AG04449 (cell line): ENCODE measurements around the gene LRRC46.

ENCODE experiments used
- CTCF ChIA-PET: fragments of 350-600 bp; formaldehyde crosslinking; extraction: SDS; loops from one replicate; lab custom pipeline; 2021; ENCODE audit warnings: antibody characterized with exemption; lab: Yijun Ruan, JAX
- POLR2A ChIA-PET: fragments of 400-600, 350-600 bp; formaldehyde crosslinking; extraction: SDS; loops from one replicate; lab custom pipeline; 2020; ENCODE audit warnings: antibody characterized with exemption, inconsistent platforms; lab: Yijun Ruan, JAX
- DNase-seq: peaks from one replicate; pipeline ENCODE4 v3.0.0-alpha.2; 2010; ENCODE audit warnings: low read depth, low spot score
- H3K4me3 ChIP-seq: 2 replicates; pipeline ENCODE4 v1.5.1; 2011; ENCODE audit warnings: low read depth, mild to moderate bottlenecking, control low read depth, low read length
- TF ChIP-seq, protein P1 (sequence below): IDR thresholded peaks from one replicate; pipeline ENCODE4 v1.5.1; 2011; ENCODE audit warnings: mild to moderate bottlenecking, moderate library complexity, low read length, control low read depth, inconsistent platforms; ENCODE audit not compliant: insufficient read depth; ENCODE audit errors: missing control alignments

Gene LRRC46

DNA sequence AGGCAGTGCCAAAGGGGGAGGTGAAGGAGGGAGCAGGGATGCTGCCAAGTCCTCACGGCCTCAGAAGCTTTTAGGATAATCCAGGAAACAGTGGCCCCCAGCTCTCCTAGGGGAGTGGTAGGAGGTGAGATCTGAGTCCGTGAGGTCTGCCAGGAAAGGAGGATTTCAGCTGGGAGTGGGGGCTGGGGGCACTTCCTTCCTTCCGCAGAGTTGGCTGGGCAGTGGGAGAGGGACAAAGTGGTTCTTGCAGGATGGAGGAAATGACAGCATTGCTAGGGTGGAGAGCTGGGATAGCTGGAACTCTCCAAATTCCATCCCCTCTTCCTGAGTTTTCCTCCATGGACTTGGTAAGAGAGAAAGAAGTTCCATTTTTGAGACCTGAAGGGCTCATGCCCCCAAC lies 24.3 kb downstream of the LRRC46 start:
- CTCF ChIA-PET, result interaction anchor here (1.0 to 32.3 kb wide), 4 partner anchors 11 to 31 kb away, joined by 4 to 1547 read pairs (median 106); partner anchors contain the start of genes SCRN2 and SP2
- POLR2A ChIA-PET, result no interaction called here
- DNase-seq, result no peak
- no peak overlapping the region for H3K4me3 ChIP-seq
- TF ChIP-seq, protein P1, sequence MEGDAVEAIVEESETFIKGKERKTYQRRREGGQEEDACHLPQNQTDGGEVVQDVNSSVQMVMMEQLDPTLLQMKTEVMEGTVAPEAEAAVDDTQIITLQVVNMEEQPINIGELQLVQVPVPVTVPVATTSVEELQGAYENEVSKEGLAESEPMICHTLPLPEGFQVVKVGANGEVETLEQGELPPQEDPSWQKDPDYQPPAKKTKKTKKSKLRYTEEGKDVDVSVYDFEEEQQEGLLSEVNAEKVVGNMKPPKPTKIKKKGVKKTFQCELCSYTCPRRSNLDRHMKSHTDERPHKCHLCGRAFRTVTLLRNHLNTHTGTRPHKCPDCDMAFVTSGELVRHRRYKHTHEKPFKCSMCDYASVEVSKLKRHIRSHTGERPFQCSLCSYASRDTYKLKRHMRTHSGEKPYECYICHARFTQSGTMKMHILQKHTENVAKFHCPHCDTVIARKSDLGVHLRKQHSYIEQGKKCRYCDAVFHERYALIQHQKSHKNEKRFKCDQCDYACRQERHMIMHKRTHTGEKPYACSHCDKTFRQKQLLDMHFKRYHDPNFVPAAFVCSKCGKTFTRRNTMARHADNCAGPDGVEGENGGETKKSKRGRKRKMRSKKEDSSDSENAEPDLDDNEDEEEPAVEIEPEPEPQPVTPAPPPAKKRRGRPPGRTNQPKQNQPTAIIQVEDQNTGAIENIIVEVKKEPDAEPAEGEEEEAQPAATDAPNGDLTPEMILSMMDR, result no peak

DNA sequence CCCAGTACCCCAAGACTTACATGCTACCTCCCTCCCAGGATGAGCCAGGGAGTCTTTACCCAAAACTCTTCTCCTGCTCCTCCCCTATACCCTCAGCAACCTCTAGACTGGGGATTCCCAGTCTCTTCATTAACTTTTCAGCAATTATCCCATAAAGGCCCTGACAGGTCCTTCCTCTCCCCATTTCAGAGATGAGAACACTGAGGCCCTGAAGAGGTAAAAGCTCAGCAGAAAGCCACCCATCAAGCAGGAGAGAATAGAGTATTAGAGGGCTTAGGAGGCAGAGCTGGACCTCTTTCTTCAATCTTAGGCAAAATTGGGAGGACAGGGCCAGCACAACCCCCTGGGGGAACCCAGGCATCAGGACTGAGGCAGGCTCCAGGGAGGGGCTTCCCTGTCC lies 25.4 kb downstream of the LRRC46 start:
- POLR2A ChIA-PET, result no interaction called here

DNA sequence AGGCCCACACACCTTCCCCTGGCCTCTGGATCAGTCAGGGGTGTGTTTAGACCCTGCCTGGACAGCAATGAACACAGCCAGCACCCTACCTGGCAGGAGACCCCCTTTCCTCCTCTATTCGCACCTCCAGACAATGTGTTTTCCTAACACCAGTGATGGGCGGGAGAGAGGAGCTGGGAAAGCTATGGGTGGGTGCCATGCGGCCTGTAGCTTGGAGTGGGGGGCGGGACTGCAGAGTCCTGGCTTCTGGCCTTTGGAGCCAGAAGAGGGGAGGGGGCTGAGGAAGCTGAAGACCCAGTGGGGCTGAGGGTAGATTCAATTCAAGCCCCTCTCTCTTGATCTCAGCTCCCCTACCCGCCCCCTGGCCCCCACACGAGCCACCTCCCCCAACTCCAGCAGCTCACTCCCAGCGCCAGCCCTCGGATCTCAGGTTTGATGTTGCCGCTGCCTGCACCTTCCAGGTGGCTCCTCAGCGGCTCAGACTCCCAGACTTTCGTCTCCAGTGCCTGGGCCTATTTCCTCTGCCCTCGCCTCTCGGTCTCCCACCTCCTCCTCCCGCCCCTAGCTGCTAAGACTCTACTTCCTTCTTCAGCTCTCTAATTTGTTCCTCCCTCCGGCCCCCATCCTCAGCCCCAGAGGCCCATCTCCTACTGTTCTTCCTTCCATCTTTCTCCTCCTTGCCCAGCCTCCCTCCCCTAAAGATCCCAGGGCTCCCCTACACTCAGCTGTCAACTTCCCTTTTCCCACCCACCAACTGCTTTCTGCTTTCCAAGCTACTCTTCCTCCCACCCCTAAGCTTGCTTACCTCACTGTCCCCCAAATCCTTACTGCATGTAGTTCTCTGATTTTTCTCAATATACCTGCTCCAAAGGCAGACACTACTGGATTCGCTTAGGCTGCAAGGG lies 26.3 kb downstream of the LRRC46 start:
- POLR2A ChIA-PET, result no interaction called here
- DNase-seq, result no peak
- CTCF ChIA-PET, result interaction anchor here (13.4 to 32.3 kb wide), 2 partner anchors 13 to 29 kb away, joined by 208 to 1547 read pairs; partner anchors contain the start of genes SCRN2 and SP2
- no peak overlapping the region for H3K4me3 ChIP-seq
- TF ChIP-seq, protein P1, result no peak

More for the DNA sequence above, 25.4 kb downstream of the LRRC46 start:
- no peak overlapping the region for H3K4me3 ChIP-seq
- TF ChIP-seq, protein P1, result no peak
- DNase-seq, result no peak
- CTCF ChIA-PET, result interaction anchor here (1.1 to 32.3 kb wide), 3 partner anchors 12 to 30 kb away, joined by 4 to 1547 read pairs (median 208); partner anchors contain the start of genes SCRN2 and SP2

DNA sequence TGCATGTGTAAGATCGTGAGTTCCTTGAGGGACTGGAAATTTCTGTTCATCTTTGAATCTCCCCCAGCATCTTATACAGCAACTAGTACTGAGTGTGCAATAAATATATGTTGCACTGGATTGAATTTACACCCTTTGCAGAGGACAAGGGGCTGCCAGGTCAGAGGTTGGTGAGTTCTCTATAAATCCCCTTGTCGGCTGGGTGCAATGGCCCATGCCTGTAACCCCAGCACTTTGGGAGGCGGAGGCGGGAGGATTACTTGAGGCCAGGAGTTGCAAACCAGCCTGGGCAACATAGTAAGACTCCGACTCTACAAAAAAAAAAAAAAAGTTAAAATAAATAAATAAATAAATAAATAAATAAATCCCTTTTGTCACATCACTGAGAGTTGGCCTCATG lies 28.9 kb downstream of the LRRC46 start:
- TF ChIP-seq, protein P1, result no peak
- H3K4me3 ChIP-seq, result no peak overlapping the region
- POLR2A ChIA-PET, result no interaction called here
- no peak for DNase-seq
- CTCF ChIA-PET, result interaction anchor here (13.4 to 32.3 kb wide), 2 partner anchors 16 to 26 kb away, joined by 208 to 1547 read pairs; partner anchors contain the start of genes SCRN2 and SP2

DNA sequence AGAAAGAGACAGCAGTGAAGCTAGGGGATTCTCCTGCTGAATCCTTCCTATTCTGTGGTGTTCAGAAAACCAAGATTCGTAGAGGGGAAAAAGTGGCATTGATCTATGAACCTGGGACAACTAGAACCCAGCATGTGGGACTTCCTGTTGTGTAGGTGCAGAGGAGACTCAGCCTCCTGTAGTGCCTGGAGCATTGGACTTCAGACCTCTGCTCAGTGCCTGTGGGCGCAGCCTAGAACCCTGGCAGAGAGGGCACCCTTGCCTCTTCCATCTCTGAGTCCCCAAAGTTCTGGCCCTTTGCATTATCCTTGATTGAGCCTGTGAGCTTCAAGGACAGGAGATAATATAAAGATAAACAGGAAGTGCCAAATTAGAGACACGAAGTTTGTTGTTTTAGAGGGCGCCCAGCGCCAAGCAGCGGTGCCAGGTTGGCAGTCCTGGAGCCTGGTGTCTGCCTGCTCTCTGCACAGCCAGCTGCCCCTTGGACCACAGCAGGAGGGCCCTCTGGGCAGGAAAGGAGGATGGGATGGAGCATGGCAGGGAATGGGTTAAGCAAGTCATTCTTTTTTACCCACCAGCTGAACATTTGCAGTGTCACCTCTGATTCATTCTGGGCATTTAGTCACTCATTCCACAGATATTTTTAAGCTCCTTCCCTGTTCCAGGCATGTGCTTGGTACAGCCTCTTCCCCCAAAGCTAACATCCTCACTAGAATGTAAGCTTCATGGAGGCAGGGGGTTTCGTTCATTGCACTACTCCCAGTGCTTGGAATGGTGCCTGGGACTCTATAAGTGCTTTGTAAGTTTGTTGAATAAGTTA lies 31.4 kb downstream of the LRRC46 start:
- DNase-seq, result peak; percentile 50
- TF ChIP-seq, protein P1, result no peak
- H3K4me3 ChIP-seq, result no peak overlapping the region
- ChIA-PET POLR2A (interaction anchor here (0.6 to 1.3 kb wide), 3 partner anchors 16 to 31 kb away, joined by 3 to 4 read pairs (median 4); partner anchors contain the start of genes LRRC46 and MRPL10), CTCF (interaction anchor here (0.9 to 32.3 kb wide), 4 partner anchors 9 to 24 kb away, joined by 4 to 1547 read pairs (median 106); partner anchors contain the start of genes SCRN2 and SP2)
